ENCODE data around the gene TRPM2.

Gene TRPM2

GRCh38 chr21:44482581-44483287 lies 129.3 kb downstream of the TRPM2 start:
- no peak overlapping the region for H3K4ac ChIP-seq (ENCODE audit: low read depth, low read length)
- no peak overlapping the region for H3K9ac ChIP-seq (ENCODE audit: low read length)
- H4K8ac ChIP-seq (ENCODE audit: low read depth, low read length) = no peak overlapping the region
- no peaks in the 10 kb centered on the region for H3K27me3 ChIP-seq (ENCODE audit: insufficient read depth, low read length)
- no peak overlapping the region for H3K14ac ChIP-seq (ENCODE audit: low read length)
- H2BK5ac ChIP-seq (ENCODE audit: low read depth, low read length, poor library complexity) = no peak overlapping the region
- peak overlapping the region; percentile 65 for H2AK5ac ChIP-seq (ENCODE audit: low read length)
- H3K18ac ChIP-seq (ENCODE audit: low read length) = no peak overlapping the region
- WGBS (ENCODE audit: extremely low coverage, insufficient coverage, insufficient read length) = no CpG with 5 or more reads among the region's 14 CpGs
- peak overlapping the region; percentile 71 for H2BK12ac ChIP-seq (ENCODE audit: low read length)
- peak overlapping the region; percentile 30 for H2BK120ac ChIP-seq (ENCODE audit: insufficient read depth, low read length, poor library complexity)
- H3K23ac ChIP-seq (ENCODE audit: low read length) = no peak overlapping the region
- H4K91ac ChIP-seq (ENCODE audit: low read depth, low read length) = peak overlapping the region; percentile 64
- peak; percentile 70 to 96 for DNase-seq
- no peak overlapping the region for H3K4me3 ChIP-seq (ENCODE audit: low read depth, low read length)
- H3K79me1 ChIP-seq (ENCODE audit: low read length) = peaks cover 6% of the 10 kb centered on the region
- no peaks in the 10 kb centered on the region for H3K79me2 ChIP-seq (ENCODE audit: control insufficient read depth, insufficient read depth, low read length, poor library complexity)
- H3K36me3 ChIP-seq (ENCODE audit: control insufficient read depth in 1 of 2, insufficient read depth in 2 of 2, low read length in 2 of 2) = no peaks in the 10 kb centered on the region
- H3K4me2 ChIP-seq (ENCODE audit: low read length) = no peak overlapping the region
- no peak overlapping the region for H4K12ac ChIP-seq (ENCODE audit: low read depth, low read length)
- no peak overlapping the region for H3K27ac ChIP-seq (ENCODE audit: low read depth, low read length)
- H3K4me1 ChIP-seq (ENCODE audit: control insufficient read depth in 1 of 2, insufficient read depth in 2 of 2, low read length in 2 of 2) = peaks cover 2 to 7% of the 10 kb centered on the region in 2 experiments
- H3K9me3 ChIP-seq (ENCODE audit: insufficient read depth, low read depth, low read length) = no peaks in the 10 kb centered on the region
- H2AFZ ChIP-seq (ENCODE audit: insufficient read depth, low read length, poor library complexity) = no peak overlapping the region

- Histone ChIP-seq H3K79me2 (ENCODE audit: control insufficient read depth, insufficient read depth, low read length, poor library complexity) (no peaks in the 10 kb centered on the region), H3K4me2 (ENCODE audit: low read length) (no peak overlapping the region), H3K9me3 (ENCODE audit: insufficient read depth, low read depth, low read length) (no peaks in the 10 kb centered on the region), H4K8ac (ENCODE audit: low read depth, low read length) (peak overlapping the region; percentile 32), H2BK5ac (ENCODE audit: low read depth, low read length, poor library complexity) (no peak overlapping the region), H3K4me3 (ENCODE audit: low read depth, low read length) (no peak overlapping the region), H2AK5ac (ENCODE audit: low read length) (peak overlapping the region; percentile 65), H3K23ac (ENCODE audit: low read length) (no peak overlapping the region), H4K12ac (ENCODE audit: low read depth, low read length) (no peak overlapping the region), H3K27me3 (ENCODE audit: insufficient read depth, low read length) (no peaks in the 10 kb centered on the region), H2BK120ac (ENCODE audit: insufficient read depth, low read length, poor library complexity) (peak overlapping the region; percentile 30), H3K4ac (ENCODE audit: low read depth, low read length) (no peak overlapping the region), H4K91ac (ENCODE audit: low read depth, low read length) (peak overlapping the region; percentile 64), H3K14ac (ENCODE audit: low read length) (no peak overlapping the region), H3K4me1 (ENCODE audit: control insufficient read depth in 1 of 2, insufficient read depth in 2 of 2, low read length in 2 of 2) (peaks cover 2 to 7% of the 10 kb centered on the region in 2 experiments), H2AFZ (ENCODE audit: insufficient read depth, low read length, poor library complexity) (no peak overlapping the region), H3K9ac (ENCODE audit: low read length) (no peak overlapping the region), H2BK12ac (ENCODE audit: low read length) (peak overlapping the region; percentile 71), H3K18ac (ENCODE audit: low read length) (peak overlapping the region; percentile 48), H3K79me1 (ENCODE audit: low read length) (peaks cover 6% of the 10 kb centered on the region), H3K36me3 (ENCODE audit: control insufficient read depth in 1 of 2, insufficient read depth in 2 of 2, low read length in 2 of 2) (no peaks in the 10 kb centered on the region), H3K27ac (ENCODE audit: low read depth, low read length) (no peak overlapping the region)
- WGBS (ENCODE audit: extremely low coverage, insufficient coverage, insufficient read length) = no CpG with 5 or more reads among the region's 28 CpGs
- DNase-seq = peak in 1 of 2 donors; percentile 14
These were observed 130.1 kb downstream of the TRPM2 start for GRCh38 chr21:44483288-44484237.

- H3K4me3 ChIP-seq (ENCODE audit: low read depth, low read length) = no peak overlapping the region
- H3K79me2 ChIP-seq (ENCODE audit: control insufficient read depth, insufficient read depth, low read length, poor library complexity) = no peaks in the 10 kb centered on the region
- no peaks in the 10 kb centered on the region for H3K36me3 ChIP-seq (ENCODE audit: control insufficient read depth in 1 of 2, insufficient read depth in 2 of 2, low read length in 2 of 2)
- no CpG with 5 or more reads among the region's 43 CpGs for WGBS (ENCODE audit: extremely low coverage, insufficient coverage, insufficient read length)
- H2BK120ac ChIP-seq (ENCODE audit: insufficient read depth, low read length, poor library complexity) = no peak overlapping the region
- no peak overlapping the region for H3K9ac ChIP-seq (ENCODE audit: low read length)
- no peak overlapping the region for H3K14ac ChIP-seq (ENCODE audit: low read length)
- peaks cover 2 to 7% of the 10 kb centered on the region in 2 experiments for H3K4me1 ChIP-seq (ENCODE audit: control insufficient read depth in 1 of 2, insufficient read depth in 2 of 2, low read length in 2 of 2)
- H3K9me3 ChIP-seq (ENCODE audit: insufficient read depth, low read depth, low read length) = no peaks in the 10 kb centered on the region
- no peak overlapping the region for H3K4ac ChIP-seq (ENCODE audit: low read depth, low read length)
- peaks cover 6% of the 10 kb centered on the region for H3K79me1 ChIP-seq (ENCODE audit: low read length)
- H2AFZ ChIP-seq (ENCODE audit: insufficient read depth, low read length, poor library complexity) = no peak overlapping the region
- H3K4me2 ChIP-seq (ENCODE audit: low read length) = no peak overlapping the region
- H4K8ac ChIP-seq (ENCODE audit: low read depth, low read length) = no peak overlapping the region
- no peak overlapping the region for H3K18ac ChIP-seq (ENCODE audit: low read length)
- no peak overlapping the region for H2BK12ac ChIP-seq (ENCODE audit: low read length)
- no peak overlapping the region for H2BK5ac ChIP-seq (ENCODE audit: low read depth, low read length, poor library complexity)
- no peak overlapping the region for H4K91ac ChIP-seq (ENCODE audit: low read depth, low read length)
- H3K27ac ChIP-seq (ENCODE audit: low read depth, low read length) = no peak overlapping the region
- H3K23ac ChIP-seq (ENCODE audit: low read length) = no peak overlapping the region
- H2AK5ac ChIP-seq (ENCODE audit: low read length) = no peak overlapping the region
- peak in 1 of 2 donors; percentile 0 for DNase-seq
- H4K12ac ChIP-seq (ENCODE audit: low read depth, low read length) = no peak overlapping the region
- no peaks in the 10 kb centered on the region for H3K27me3 ChIP-seq (ENCODE audit: insufficient read depth, low read length)
These were observed 131.3 kb downstream of the TRPM2 start for GRCh38 chr21:44484498-44485253.

GRCh38 chr21:44485254-44485793 lies 131.9 kb downstream of the TRPM2 start:
- H3K4me2 ChIP-seq (ENCODE audit: low read length) = peak overlapping the region; percentile 17
- H3K4me3 ChIP-seq (ENCODE audit: low read depth, low read length) = peak overlapping the region; percentile 13
- no peak overlapping the region for H2BK12ac ChIP-seq (ENCODE audit: low read length)
- no peak overlapping the region for H3K23ac ChIP-seq (ENCODE audit: low read length)
- H4K12ac ChIP-seq (ENCODE audit: low read depth, low read length) = no peak overlapping the region
- H3K27me3 ChIP-seq (ENCODE audit: insufficient read depth, low read length) = no peaks in the 10 kb centered on the region
- WGBS (ENCODE audit: extremely low coverage, insufficient coverage, insufficient read length) = no CpG with 5 or more reads among the region's 25 CpGs
- DNase-seq = peak in 1 of 2 donors; percentile 42
- H3K9ac ChIP-seq (ENCODE audit: low read length) = no peak overlapping the region
- no peak overlapping the region for H3K4ac ChIP-seq (ENCODE audit: low read depth, low read length)
- peaks cover 6% of the 10 kb centered on the region for H3K79me1 ChIP-seq (ENCODE audit: low read length)
- H3K27ac ChIP-seq (ENCODE audit: low read depth, low read length) = no peak overlapping the region
- no peak overlapping the region for H3K18ac ChIP-seq (ENCODE audit: low read length)
- no peak overlapping the region for H2BK120ac ChIP-seq (ENCODE audit: insufficient read depth, low read length, poor library complexity)
- H3K9me3 ChIP-seq (ENCODE audit: insufficient read depth, low read depth, low read length) = no peaks in the 10 kb centered on the region
- H3K79me2 ChIP-seq (ENCODE audit: control insufficient read depth, insufficient read depth, low read length, poor library complexity) = no peaks in the 10 kb centered on the region
- no peaks in the 10 kb centered on the region for H3K36me3 ChIP-seq (ENCODE audit: control insufficient read depth in 1 of 2, insufficient read depth in 2 of 2, low read length in 2 of 2)
- H2AK5ac ChIP-seq (ENCODE audit: low read length) = no peak overlapping the region
- H2AFZ ChIP-seq (ENCODE audit: insufficient read depth, low read length, poor library complexity) = peak overlapping the region; percentile 1
- peak overlapping the region; percentile 23 for H4K8ac ChIP-seq (ENCODE audit: low read depth, low read length)
- H3K4me1 ChIP-seq (ENCODE audit: control insufficient read depth in 1 of 2, insufficient read depth in 2 of 2, low read length in 2 of 2) = peaks cover 2 to 7% of the 10 kb centered on the region in 2 experiments
- H2BK5ac ChIP-seq (ENCODE audit: low read depth, low read length, poor library complexity) = no peak overlapping the region
- peak overlapping the region; percentile 27 for H4K91ac ChIP-seq (ENCODE audit: low read depth, low read length)
- H3K14ac ChIP-seq (ENCODE audit: low read length) = no peak overlapping the region
